ENCODE data around the gene PNMA5. TPM values are rescaled to one million over a fixed set of nuclear protein-coding genes. Genes with fewer than 3 reads are reported as not detected.

PNMA5 gene
- polyA plus RNA-seq, 1 donor = 0.69 TPM

DNA sequence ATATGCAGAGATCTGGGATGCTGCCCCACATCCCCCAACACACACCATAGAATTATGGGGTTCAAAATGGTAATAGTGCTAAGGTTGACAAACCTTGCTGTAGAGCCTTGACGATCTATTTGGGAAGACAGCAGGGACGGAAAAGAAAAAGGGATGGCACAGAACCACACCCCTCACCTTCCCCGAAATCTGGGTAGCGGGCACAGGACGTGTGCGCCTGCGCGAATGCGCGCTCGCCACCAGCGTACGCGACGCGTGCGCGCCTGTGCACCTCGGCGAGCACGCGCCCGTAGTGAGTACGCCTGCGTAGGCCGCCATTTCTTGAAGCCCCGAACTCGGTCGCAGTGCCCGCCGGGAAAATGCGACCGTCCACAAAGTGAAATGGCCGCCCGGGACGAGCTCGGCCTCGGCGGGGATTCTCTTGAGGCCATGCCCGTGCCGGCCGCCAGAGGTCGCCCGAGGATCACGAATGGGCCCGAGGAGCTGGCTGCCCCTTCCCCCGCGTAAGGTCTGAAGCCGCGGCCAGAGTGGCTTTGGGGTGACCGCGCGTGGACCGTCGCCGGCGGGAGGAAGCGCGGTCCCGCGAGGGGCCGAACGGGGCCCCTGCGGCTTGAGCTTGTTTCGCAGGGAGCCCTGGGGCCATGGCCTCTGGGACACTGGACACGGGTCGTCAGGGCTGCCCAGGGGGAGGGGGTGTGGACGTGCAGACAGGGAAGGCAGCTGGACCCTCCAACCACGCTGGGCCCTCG, 52.4 kb downstream of the PNMA5 start:
- DNase-seq = peak; percentile 92 to 93
- H3K27me3 ChIP-seq (ENCODE audit: control insufficient read depth, insufficient read depth, low read length) = no peaks in the 10 kb centered on the region
- peak overlapping the region; percentile 67 for H3K4me3 ChIP-seq (ENCODE audit: low read length)
- H3K4me1 ChIP-seq (ENCODE audit: control insufficient read depth, insufficient read depth, low read length) = peaks cover 3% of the 10 kb centered on the region
- H3K36me3 ChIP-seq (ENCODE audit: control insufficient read depth, insufficient read depth, low read length) = no peaks in the 10 kb centered on the region
- no peaks in the 10 kb centered on the region for H3K9me3 ChIP-seq (ENCODE audit: control insufficient read depth, low read depth, low read length)
- no CpG with 5 or more reads among the region's 70 CpGs for WGBS (ENCODE audit: insufficient coverage, low lambda C conversion rate)
- H3K27ac ChIP-seq (ENCODE audit: low read length) = peak overlapping the region; percentile 57

Other genes with a start within 250 kb of the PNMA5 start
- not detected for gene MAGEA2, start 240.3 kb downstream of the PNMA5 start, polyA plus RNA-seq
- not detected for gene CSAG3, start 234.9 kb downstream of the PNMA5 start, polyA plus RNA-seq
- gene MAGEA6, start 224.4 kb downstream of the PNMA5 start, polyA plus RNA-seq = not detected
- 37.0 TPM for gene CETN2, start 163.4 kb downstream of the PNMA5 start, polyA plus RNA-seq
- 19.7 TPM for gene NSDHL, start 163.1 kb downstream of the PNMA5 start, polyA plus RNA-seq
- gene ZNF185, start 96.0 kb downstream of the PNMA5 start, polyA plus RNA-seq = 4.4 TPM
- 65.1 TPM for gene PNMA3, start 62.4 kb upstream of the PNMA5 start, polyA plus RNA-seq
- gene PNMA6A, start 78.3 kb upstream of the PNMA5 start, polyA plus RNA-seq = 11.9 TPM
- gene MAGEA1, start 185.2 kb upstream of the PNMA5 start, polyA plus RNA-seq = not detected

Measured in large intestine (tissue), 3 donors.